HFFc6 (cell line): ENCODE measurements around the gene MYPN. TPM values are rescaled to one million over a fixed set of nuclear protein-coding genes. Genes with fewer than 3 reads are reported as not detected.

Experiments
- DNase-seq: peaks from one replicate; pipeline ENCODE4 v3.0.0-alpha.2; 2018
- H3K27ac Mint-ChIP-seq: 2 replicates; pipeline ENCODE4 v1.8.0; 2020; ENCODE audit warnings: mild to moderate bottlenecking, mixed read lengths
- H3K27me3 Mint-ChIP-seq: 2 replicates; pipeline ENCODE4 v1.8.0; 2021; ENCODE audit warnings: mild to moderate bottlenecking, moderate library complexity, mixed read lengths; ENCODE audit not compliant: insufficient read depth
- H3K36me3 Mint-ChIP-seq: 2 replicates; pipeline ENCODE4 v1.8.0; 2021; ENCODE audit warnings: low read depth, mixed read lengths
- H3K4me1 Mint-ChIP-seq: 2 replicates; pipeline ENCODE4 v1.8.0; 2020; ENCODE audit warnings: low read depth, mixed read lengths
- H3K4me3 Mint-ChIP-seq: 2 replicates; pipeline ENCODE4 v1.8.0; 2020; ENCODE audit warnings: mild to moderate bottlenecking, moderate library complexity, mixed read lengths
- H3K9me3 Mint-ChIP-seq: 2 replicates; pipeline ENCODE4 v1.8.0; 2020; ENCODE audit warnings: mild to moderate bottlenecking, mixed read lengths
- CTCF ChIP-seq: fragments of 200-600 bp; sonication (generic); IDR thresholded peaks from 2 replicates; pipeline ENCODE4 v1.5.0; 2021; ENCODE audit warnings: antibody characterized with exemption, mild to moderate bottlenecking
- total RNA-seq, 6 experiments: library from RNA; stranded (reverse); fragmentation: NEBNext Ultra II Directional; extraction: Animal tissue kit (Norgen Biotek cat#: 25700); gene quantifications; 2 replicates in 1 of 6; 3 replicates in 5 of 6; pipeline ENCODE4 v1.2.3, GENCODE V29; 2021

Gene MYPN
- total RNA-seq, 6 experiments from 2014 or later: 70.3 to 89.1 (median 80.1) TPM

- Mint-ChIP-seq H3K4me3 (no peak overlapping the region), H3K9me3 (no peaks in the 10 kb centered on the region), H3K27ac (no peak overlapping the region), H3K36me3 (peaks cover 15% of the 10 kb centered on the region), H3K27me3 (no peaks in the 10 kb centered on the region; the same call in 1 of the 2 replicates), H3K4me1 (peaks cover 8% of the 10 kb centered on the region)
- no peak for DNase-seq
- peak; percentile 27; the same call in 1 of the 2 replicates for TF ChIP-seq CTCF
These were observed 114.4 kb downstream of the MYPN start for GRCh38 chr10:68223535-68224165.

GRCh38 chr10:68224810-68225209, 115.5 kb downstream of the MYPN start:
- peak; percentile 30 for DNase-seq
- H3K27ac Mint-ChIP-seq: peak overlapping the region; percentile 64
- TF ChIP-seq CTCF: no peak
- peaks cover 8% of the 10 kb centered on the region for H3K4me1 Mint-ChIP-seq
- H3K36me3 Mint-ChIP-seq: peaks cover 7% of the 10 kb centered on the region; the same call in 1 of the 2 replicates
- no peak overlapping the region for H3K4me3 Mint-ChIP-seq
- no peaks in the 10 kb centered on the region; the same call in 1 of the 2 replicates for H3K27me3 Mint-ChIP-seq
- no peaks in the 10 kb centered on the region for H3K9me3 Mint-ChIP-seq

GRCh38 chr10:68230268-68230667, 121.0 kb downstream of the MYPN start:
- no peak for DNase-seq
- no peak for TF ChIP-seq CTCF
- H3K4me3 Mint-ChIP-seq: peak overlapping the region; percentile 83; the same call in 1 of the 2 replicates
- H3K36me3 Mint-ChIP-seq: no peaks in the 10 kb centered on the region
- peaks cover 7% of the 10 kb centered on the region; the same call in 1 of the 2 replicates for H3K27me3 Mint-ChIP-seq
- no peak overlapping the region for H3K27ac Mint-ChIP-seq
- H3K9me3 Mint-ChIP-seq: no peaks in the 10 kb centered on the region
- peaks cover 14% of the 10 kb centered on the region for H3K4me1 Mint-ChIP-seq

- Mint-ChIP-seq H3K27me3 (peaks cover 11% of the 10 kb centered on the region; the same call in 1 of the 2 replicates), H3K4me1 (peaks cover 14% of the 10 kb centered on the region), H3K27ac (peak overlapping the region; percentile 66), H3K36me3 (no peaks in the 10 kb centered on the region), H3K9me3 (no peaks in the 10 kb centered on the region), H3K4me3 (peak overlapping the region; percentile 83)
- peak; percentile 37 for DNase-seq
- TF ChIP-seq CTCF: peak; percentile 17; the same call in 1 of the 2 replicates
These were observed 122.0 kb downstream of the MYPN start for GRCh38 chr10:68231106-68231816.

- no peaks in the 10 kb centered on the region for H3K9me3 Mint-ChIP-seq
- peak within 1 kb of the TSS; percentile 66 for H3K27ac Mint-ChIP-seq
- H3K4me3 Mint-ChIP-seq: peak within 1 kb of the TSS; percentile 83
- peaks cover 14% of the 10 kb centered on the region; the same call in 1 of the 2 replicates for H3K27me3 Mint-ChIP-seq
- H3K4me1 Mint-ChIP-seq: peaks cover 14% of the 10 kb centered on the region
- DNase-seq: no peak
- TF ChIP-seq CTCF: no peak
- H3K36me3 Mint-ChIP-seq: no peaks in the 10 kb centered on the region
These were observed 122.5 kb downstream of the MYPN start, which contains the start of gene ATOH7 for GRCh38 chr10:68231817-68232251. ATOH7 (minus strand) TSS chr10:68232113; CDS start chr10:68231677, 436 bp downstream.
